Right kidney (tissue), 1 donor: ENCODE results near the gene SCD.
A peak's percentile ranks its signal among the peaks of the same experiment; 100 is the strongest.
"Not testable (repeated sequence)": the region's sequence is repeated elsewhere in the genome, so short reads cannot be mapped to it uniquely, and the experiment has no call there.

Source experiments
- DNase-seq: peaks from one replicate; pipeline ENCODE4 v3.0.0-alpha.2; 2016

SCD gene

GRCh38 chr10:100359529-100360150 lies 12.6 kb downstream of the SCD start:
- no peak for DNase-seq

GRCh38 chr10:100360234-100360633 lies 13.2 kb downstream of the SCD start:
- DNase-seq, result no peak

GRCh38 chr10:100362570-100363496 lies 15.8 kb downstream of the SCD start:
- DNase-seq, result no peak

GRCh38 chr10:100364175-100364574 lies 17.1 kb downstream of the SCD start:
- DNase-seq, result no peak

- peak; percentile 41 for DNase-seq
Measured at GRCh38 chr10:100364735-100365391, 17.8 kb downstream of the SCD start.

GRCh38 chr10:100368721-100369120 lies 21.7 kb downstream of the SCD start:
- no peak for DNase-seq

GRCh38 chr10:100370714-100371481 lies 23.9 kb downstream of the SCD start:
- peak; percentile 52 for DNase-seq

- no peak for DNase-seq
Measured at GRCh38 chr10:100371482-100372027, 24.5 kb downstream of the SCD start.

GRCh38 chr10:100372415-100373297 lies 25.6 kb downstream of the SCD start:
- no peak for DNase-seq

GRCh38 chr10:100373298-100374199 lies 26.5 kb downstream of the SCD start:
- DNase-seq, result peak; percentile 89

GRCh38 chr10:100374200-100374655 lies 27.2 kb downstream of the SCD start:
- DNase-seq, result no peak

- not testable (repeated sequence) for DNase-seq
Measured at GRCh38 chr10:100374677-100375353, 27.8 kb downstream of the SCD start.

- DNase-seq, result not testable (repeated sequence)
Measured at GRCh38 chr10:100376656-100377055, 29.6 kb downstream of the SCD start.

- DNase-seq, result no peak
Measured at GRCh38 chr10:100377830-100378229, 30.8 kb downstream of the SCD start.

GRCh38 chr10:100380400-100380799 lies 33.4 kb downstream of the SCD start:
- DNase-seq, result no peak

GRCh38 chr10:100382553-100382952 lies 35.5 kb downstream of the SCD start:
- no peak for DNase-seq

- no peak for DNase-seq
Measured at GRCh38 chr10:100383251-100383650, 36.2 kb downstream of the SCD start.

GRCh38 chr10:100391163-100392002 lies 44.4 kb downstream of the SCD start:
- no peak for DNase-seq
